ENCODE measurements around the gene TNFRSF9. TPM values are rescaled to one million over a fixed set of nuclear protein-coding genes. Genes with fewer than 3 reads are reported as not detected.
A peak's percentile ranks its signal among the peaks of the same experiment; 100 is the strongest.

TNFRSF9 gene
- total and polyA plus RNA-seq, 4 donors: under 0.01 to 0.09 (median 0.02) TPM; not detected in 1

DNA sequence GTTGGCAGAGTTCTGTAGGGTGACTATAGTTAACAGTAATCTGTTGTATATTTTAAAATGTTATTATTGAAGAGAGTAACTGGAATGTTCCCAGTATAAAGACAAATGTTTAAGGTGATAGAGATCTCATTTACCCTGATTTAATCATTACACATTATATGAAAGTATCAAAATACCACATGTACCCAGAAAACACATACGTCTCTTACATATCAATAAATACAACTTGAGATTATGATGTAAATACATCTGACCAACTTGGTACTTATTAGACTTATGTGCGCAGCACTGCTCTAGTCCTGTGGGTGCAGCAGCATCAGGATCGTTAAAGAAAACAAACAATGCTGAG lies 20.2 kb upstream of the TNFRSF9 start:
- Histone ChIP-seq H3K9me3 (ENCODE audit: control insufficient read depth in 4 of 4, low read length in 3 of 4) (no peaks in the 10 kb centered on the region), H3K4me3 (ENCODE audit: low read depth in 1 of 3, low read length in 3 of 3) (peak overlapping the region; percentile 71 to 88 (median 79)), H3K36me3 (ENCODE audit: control insufficient read depth in 4 of 4, insufficient read depth in 3 of 4, low read depth in 1 of 4, low read length in 3 of 4) (peaks cover 4 to 20% (median 14%) of the 10 kb centered on the region in 4 donors), H3K27ac (ENCODE audit: low read depth in 1 of 2, low read length in 2 of 2) (peak overlapping the region; percentile 84 to 98), H3K27me3 (ENCODE audit: control insufficient read depth in 4 of 4, insufficient read depth in 4 of 4, low read length in 3 of 4) (no peaks in the 10 kb centered on the region), H3K9ac (ENCODE audit: low read depth in 1 of 2, low read length in 2 of 2) (peak overlapping the region; percentile 78 to 81), H3K4me1 (ENCODE audit: control insufficient read depth in 4 of 4, insufficient read depth in 4 of 4, low read length in 3 of 4) (peaks cover 3 to 15% (median 12%) of the 10 kb centered on the region in 4 donors)
- WGBS: 1% methylated on average over 3 of the region's 3 CpGs
- DNase-seq (ENCODE audit: low spot score): no peak
- TF ChIP-seq NR2F2 (IDR thresholded peaks at IDR 0.05): no peak
- TF ChIP-seq HNF4G (IDR thresholded peaks at IDR 0.05): no peak
- no peak for TF ChIP-seq EGR1 (IDR thresholded peaks at IDR 0.05; ENCODE audit: low read depth in 2 of 2)
- TF ChIP-seq HNF4A (conservative IDR thresholded peaks at IDR 0.05): no peak
- no peak for TF ChIP-seq JUND (IDR thresholded peaks at IDR 0.05)
- TF ChIP-seq, protein P1, sequence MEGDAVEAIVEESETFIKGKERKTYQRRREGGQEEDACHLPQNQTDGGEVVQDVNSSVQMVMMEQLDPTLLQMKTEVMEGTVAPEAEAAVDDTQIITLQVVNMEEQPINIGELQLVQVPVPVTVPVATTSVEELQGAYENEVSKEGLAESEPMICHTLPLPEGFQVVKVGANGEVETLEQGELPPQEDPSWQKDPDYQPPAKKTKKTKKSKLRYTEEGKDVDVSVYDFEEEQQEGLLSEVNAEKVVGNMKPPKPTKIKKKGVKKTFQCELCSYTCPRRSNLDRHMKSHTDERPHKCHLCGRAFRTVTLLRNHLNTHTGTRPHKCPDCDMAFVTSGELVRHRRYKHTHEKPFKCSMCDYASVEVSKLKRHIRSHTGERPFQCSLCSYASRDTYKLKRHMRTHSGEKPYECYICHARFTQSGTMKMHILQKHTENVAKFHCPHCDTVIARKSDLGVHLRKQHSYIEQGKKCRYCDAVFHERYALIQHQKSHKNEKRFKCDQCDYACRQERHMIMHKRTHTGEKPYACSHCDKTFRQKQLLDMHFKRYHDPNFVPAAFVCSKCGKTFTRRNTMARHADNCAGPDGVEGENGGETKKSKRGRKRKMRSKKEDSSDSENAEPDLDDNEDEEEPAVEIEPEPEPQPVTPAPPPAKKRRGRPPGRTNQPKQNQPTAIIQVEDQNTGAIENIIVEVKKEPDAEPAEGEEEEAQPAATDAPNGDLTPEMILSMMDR (IDR thresholded peaks at IDR 0.05; ENCODE audit: low read depth, low read length, missing input control): no peak
- TF ChIP-seq, protein P2, sequence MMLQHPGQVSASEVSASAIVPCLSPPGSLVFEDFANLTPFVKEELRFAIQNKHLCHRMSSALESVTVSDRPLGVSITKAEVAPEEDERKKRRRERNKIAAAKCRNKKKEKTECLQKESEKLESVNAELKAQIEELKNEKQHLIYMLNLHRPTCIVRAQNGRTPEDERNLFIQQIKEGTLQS (IDR thresholded peaks at IDR 0.05): no peak
- TF ChIP-seq YY1 (IDR thresholded peaks at IDR 0.05): no peak
- TF ChIP-seq SP1 (IDR thresholded peaks at IDR 0.05): no peak
- no peak for TF ChIP-seq FOXA2 (IDR thresholded peaks at IDR 0.05)
- TF ChIP-seq TAF1 (conservative IDR thresholded peaks at IDR 0.05): no peak
- no peak for TF ChIP-seq FOXA1 (IDR thresholded peaks at IDR 0.05)
- TF ChIP-seq, protein P3, sequence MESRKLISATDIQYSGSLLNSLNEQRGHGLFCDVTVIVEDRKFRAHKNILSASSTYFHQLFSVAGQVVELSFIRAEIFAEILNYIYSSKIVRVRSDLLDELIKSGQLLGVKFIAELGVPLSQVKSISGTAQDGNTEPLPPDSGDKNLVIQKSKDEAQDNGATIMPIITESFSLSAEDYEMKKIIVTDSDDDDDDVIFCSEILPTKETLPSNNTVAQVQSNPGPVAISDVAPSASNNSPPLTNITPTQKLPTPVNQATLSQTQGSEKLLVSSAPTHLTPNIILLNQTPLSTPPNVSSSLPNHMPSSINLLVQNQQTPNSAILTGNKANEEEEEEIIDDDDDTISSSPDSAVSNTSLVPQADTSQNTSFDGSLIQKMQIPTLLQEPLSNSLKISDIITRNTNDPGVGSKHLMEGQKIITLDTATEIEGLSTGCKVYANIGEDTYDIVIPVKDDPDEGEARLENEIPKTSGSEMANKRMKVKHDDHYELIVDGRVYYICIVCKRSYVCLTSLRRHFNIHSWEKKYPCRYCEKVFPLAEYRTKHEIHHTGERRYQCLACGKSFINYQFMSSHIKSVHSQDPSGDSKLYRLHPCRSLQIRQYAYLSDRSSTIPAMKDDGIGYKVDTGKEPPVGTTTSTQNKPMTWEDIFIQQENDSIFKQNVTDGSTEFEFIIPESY (IDR thresholded peaks at IDR 0.05): no peak
- no peak for TF ChIP-seq GABPA (IDR thresholded peaks at IDR 0.05 in 1 of 2, conservative IDR thresholded peaks at IDR 0.05 in 1 of 2)
- TF ChIP-seq, protein P4, sequence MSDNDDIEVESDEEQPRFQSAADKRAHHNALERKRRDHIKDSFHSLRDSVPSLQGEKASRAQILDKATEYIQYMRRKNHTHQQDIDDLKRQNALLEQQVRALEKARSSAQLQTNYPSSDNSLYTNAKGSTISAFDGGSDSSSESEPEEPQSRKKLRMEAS (IDR thresholded peaks at IDR 0.05): no peak
- no peak for TF ChIP-seq RAD21 (IDR thresholded peaks at IDR 0.05)

DNA sequence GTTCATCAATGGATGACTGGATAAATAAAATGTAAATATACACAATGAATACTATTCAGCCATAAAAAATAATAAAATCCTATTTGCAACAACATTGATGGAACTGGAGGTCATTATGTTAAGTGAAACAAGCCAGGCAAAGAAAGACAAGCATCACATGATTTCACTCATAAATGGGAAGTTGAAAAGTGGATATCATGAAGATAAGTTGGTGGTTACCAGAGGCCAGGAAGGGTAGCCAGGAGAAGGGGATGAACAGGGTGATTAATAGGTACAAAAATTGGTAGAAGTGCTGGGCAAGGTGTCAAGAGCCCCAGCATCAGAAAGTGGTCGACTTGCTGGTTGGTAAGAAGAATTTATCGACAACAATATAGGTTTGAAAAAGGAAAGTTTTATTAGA lies 19.5 kb upstream of the TNFRSF9 start:
- Histone ChIP-seq H3K9ac (ENCODE audit: low read depth in 1 of 2, low read length in 2 of 2) (no peak overlapping the region), H3K27me3 (ENCODE audit: control insufficient read depth in 4 of 4, insufficient read depth in 4 of 4, low read length in 3 of 4) (no peaks in the 10 kb centered on the region), H3K4me3 (ENCODE audit: low read depth in 1 of 3, low read length in 3 of 3) (no peak overlapping the region), H3K4me1 (ENCODE audit: control insufficient read depth in 4 of 4, insufficient read depth in 4 of 4, low read length in 3 of 4) (peaks cover 3 to 15% (median 12%) of the 10 kb centered on the region in 4 donors), H3K27ac (ENCODE audit: low read depth in 1 of 2, low read length in 2 of 2) (peak overlapping the region in 1 of 2 donors; percentile 84), H3K9me3 (ENCODE audit: control insufficient read depth in 4 of 4, low read length in 3 of 4) (no peaks in the 10 kb centered on the region), H3K36me3 (ENCODE audit: control insufficient read depth in 4 of 4, insufficient read depth in 3 of 4, low read depth in 1 of 4, low read length in 3 of 4) (peaks cover 2 to 14% (median 10%) of the 10 kb centered on the region in 4 donors)
- no peak for DNase-seq (ENCODE audit: low spot score)
- 92% methylated on average over 2 of the region's 2 CpGs for WGBS
- TF ChIP-seq, protein P3 (IDR thresholded peaks at IDR 0.05): no peak
- TF ChIP-seq SP1 (IDR thresholded peaks at IDR 0.05) (no peak), RAD21 (IDR thresholded peaks at IDR 0.05) (no peak), JUND (IDR thresholded peaks at IDR 0.05) (no peak), HNF4A (conservative IDR thresholded peaks at IDR 0.05) (no peak), TAF1 (conservative IDR thresholded peaks at IDR 0.05) (no peak), GABPA (IDR thresholded peaks at IDR 0.05 in 1 of 2, conservative IDR thresholded peaks at IDR 0.05 in 1 of 2) (no peak), FOXA1 (IDR thresholded peaks at IDR 0.05) (no peak), RXRA (IDR thresholded peaks at IDR 0.05) (no peak), NR2F2 (IDR thresholded peaks at IDR 0.05) (no peak), EGR1 (IDR thresholded peaks at IDR 0.05; ENCODE audit: low read depth in 2 of 2) (no peak), YY1 (IDR thresholded peaks at IDR 0.05) (no peak)
- TF ChIP-seq, protein P4 (IDR thresholded peaks at IDR 0.05): no peak
- TF ChIP-seq, protein P2 (IDR thresholded peaks at IDR 0.05): no peak
- TF ChIP-seq, protein P1 (IDR thresholded peaks at IDR 0.05; ENCODE audit: low read depth, low read length, missing input control): no peak
